B cell (primary cell): ENCODE data around the gene USP9X. TPM values are rescaled to one million over a fixed set of nuclear protein-coding genes. Genes with fewer than 3 reads are reported as not detected.

Experiments used
- ATAC-seq: fragments of 200-7000 bp; cut with Tn5 transposase; one replicate; pipeline ENCODE4 v1.10.0; 2021; ENCODE audit warnings: low read depth, mild to moderate bottlenecking, moderate number of reproducible peaks, moderate library complexity
- CTCF ChIA-PET: fragments of 350-600 bp; sonication (Branson Sonifier 250); formaldehyde crosslinking; loops from one replicate; lab custom pipeline; 2021; ENCODE audit warnings: antibody characterized with exemption, inconsistent platforms; lab: Charles Lee
- POLR2A ChIA-PET: fragments of 350-600 bp; sonication (Branson Sonifier 250); formaldehyde crosslinking; loops from one replicate; lab custom pipeline; 2021; ENCODE audit warnings: antibody characterized with exemption; lab: Charles Lee
- DNase-seq: peaks from one replicate; pipeline ENCODE4 v3.0.0; 2013
- H2AFZ ChIP-seq: 2 replicates; pipeline ENCODE4 v1.6.1; 2012; ENCODE audit warnings: mild to moderate bottlenecking, low read depth, low read length; ENCODE audit not compliant: insufficient read depth, poor library complexity, severe bottlenecking
- H3K27ac ChIP-seq, 2 donors: 1 replicate in 1 of 2; 2 replicates in 1 of 2; pipeline ENCODE4 v1.5.1; 2012 to 2013; ENCODE audit warnings: low read length in 2 of 2, mild to moderate bottlenecking in 2 of 2, moderate library complexity in 1 of 2
- H3K27me3 ChIP-seq, 4 experiments: fragments of 200-600 bp in 1 of 4; sonication (generic) in 1 of 4; replicated peaks in 1 of 4; 1 replicate in 2 of 4; 2 replicates in 2 of 4; pipeline versions ENCODE4 v1.6.1 to v1.7.0; 2013 to 2016; ENCODE audit warnings: low read length in 3 of 4, mild to moderate bottlenecking in 2 of 4, mixed read lengths in 1 of 4, moderate library complexity in 1 of 4; ENCODE audit not compliant: insufficient read depth in 4 of 4, control insufficient read depth in 3 of 4; ENCODE audit errors: control extremely low read depth in 1 of 4
- H3K36me3 ChIP-seq, 2 experiments: replicated peaks in 1 of 2; 1 replicate in 1 of 2; 2 replicates in 1 of 2; pipeline versions ENCODE4 v1.6.1 to v1.7.1; 2013; ENCODE audit warnings: low read length in 1 of 2; ENCODE audit not compliant: insufficient read depth in 2 of 2, control insufficient read depth in 1 of 2; ENCODE audit errors: control extremely low read depth in 1 of 2, extremely low read depth in 1 of 2
- H3K4me1 ChIP-seq, 2 donors: fragments of 200-600 bp in 1 of 2; sonication (generic) in 1 of 2; 1 replicate in 1 of 2; 2 replicates in 1 of 2; pipeline versions ENCODE4 v1.5.1 to v1.6.1; 2013 to 2017; ENCODE audit warnings: low read length in 2 of 2; ENCODE audit not compliant: control insufficient read depth in 2 of 2, insufficient read depth in 2 of 2
- H3K4me2 ChIP-seq: replicated peaks from 2 replicates; pipeline ENCODE3; 2012; ENCODE audit warnings: mild to moderate bottlenecking, low read depth, low read length; ENCODE audit not compliant: poor library complexity, severe bottlenecking
- H3K4me3 ChIP-seq, 5 experiments: fragments of 200-600 bp in 1 of 5; sonication (generic) in 1 of 5; 1 replicate in 3 of 5; 2 replicates in 2 of 5; pipeline versions ENCODE4 v1.5.1 to v1.7.0; 2011 to 2016; ENCODE audit warnings: low read length in 4 of 5, mild to moderate bottlenecking in 4 of 5, low read depth in 2 of 5, control low read depth in 1 of 5, moderate library complexity in 1 of 5; ENCODE audit not compliant: insufficient read depth in 1 of 5; ENCODE audit errors: control extremely low read depth in 1 of 5, extremely low read depth in 1 of 5
- H3K79me2 ChIP-seq: fragments of 200-600 bp; sonication (generic); one replicate; pipeline ENCODE4 v1.6.0; 2016; ENCODE audit warnings: low read length; ENCODE audit not compliant: control insufficient read depth, insufficient read depth
- H3K9ac ChIP-seq: fragments of 200-600 bp; sonication (generic); 2 replicates; pipeline ENCODE4 v1.6.1; 2017; ENCODE audit warnings: mild to moderate bottlenecking, low read length, moderate library complexity
- H3K9me3 ChIP-seq, 3 donors: one replicate each; pipeline versions ENCODE4 v1.6.1 to v1.7.1; 2013; ENCODE audit warnings: low read length in 2 of 3; ENCODE audit not compliant: control insufficient read depth in 2 of 3, insufficient read depth in 1 of 3; ENCODE audit errors: control extremely low read depth in 1 of 3
- H4K20me1 ChIP-seq: 2 replicates; pipeline ENCODE4 v1.6.0; 2012; ENCODE audit warnings: mild to moderate bottlenecking, low read length; ENCODE audit not compliant: insufficient read depth, control insufficient read depth, poor library complexity, severe bottlenecking
- H3K27ac Mint-ChIP-seq: one replicate; pipeline ENCODE4 v1.8.0; 2021; ENCODE audit warnings: mixed read lengths
- H3K27me3 Mint-ChIP-seq: one replicate; pipeline ENCODE4 v1.8.0; 2021; ENCODE audit warnings: mixed read lengths
- H3K4me1 Mint-ChIP-seq: one replicate; pipeline ENCODE4 v1.8.0; 2021; ENCODE audit warnings: mixed read lengths
- H3K4me3 Mint-ChIP-seq: one replicate; pipeline ENCODE4 v1.8.0; 2021; ENCODE audit warnings: mixed read lengths
- H3K9me3 Mint-ChIP-seq: one replicate; pipeline ENCODE4 v1.8.0; 2022; ENCODE audit warnings: mixed read lengths; ENCODE audit not compliant: insufficient read depth
- EZH2 ChIP-seq: IDR thresholded peaks from 2 replicates; pipeline ENCODE4 v1.6.1; 2012; ENCODE audit warnings: borderline replicate concordance, low read depth, mild to moderate bottlenecking, moderate library complexity, low read length; ENCODE audit not compliant: insufficient read depth, poor library complexity, severe bottlenecking
- WGBS: methylation state at CpG from one replicate; pipeline ENCODE4 v1.1.5; 2013; ENCODE audit warnings: missing lambda C conversion rate; ENCODE audit not compliant: insufficient coverage; 5-methylcytosine and 5-hydroxymethylcytosine counted together
- intact Hi-C: fragments of 100-400 bp; cut with micrococcal nuclease; formaldehyde crosslinking; loops from one replicate; pipeline ENCODE4 v1.10.0; 2022
- polyA plus RNA-seq: library from polyadenylated mRNA; depleted of rRNA; stranded (reverse); fragments of >200 nt; gene quantifications from 2 replicates; pipeline ENCODE4 v1.2.3, GENCODE V29; 2012
- total RNA-seq, 2 donors: library from RNA; stranded (reverse); fragments of 120-200 nt in 1 of 2; gene quantifications; 1 replicate in 1 of 2; 2 replicates in 1 of 2; pipeline versions ENCODE4 v1.2.3 to v1.2.4, GENCODE V29; 2013 to 2022
- TF ChIP-seq, protein P1 (sequence below): fragments of 200-600 bp; IDR thresholded peaks from one replicate; pipeline ENCODE4 v1.8.0; 2022; ENCODE audit warnings: antibody characterized with exemption, mild to moderate bottlenecking

The USP9X gene
- total and polyA plus RNA-seq, 2 donors (not counting 1 experiment from before 2014, with no cell fraction given) = 9.6 to 87.6 TPM

DNA sequence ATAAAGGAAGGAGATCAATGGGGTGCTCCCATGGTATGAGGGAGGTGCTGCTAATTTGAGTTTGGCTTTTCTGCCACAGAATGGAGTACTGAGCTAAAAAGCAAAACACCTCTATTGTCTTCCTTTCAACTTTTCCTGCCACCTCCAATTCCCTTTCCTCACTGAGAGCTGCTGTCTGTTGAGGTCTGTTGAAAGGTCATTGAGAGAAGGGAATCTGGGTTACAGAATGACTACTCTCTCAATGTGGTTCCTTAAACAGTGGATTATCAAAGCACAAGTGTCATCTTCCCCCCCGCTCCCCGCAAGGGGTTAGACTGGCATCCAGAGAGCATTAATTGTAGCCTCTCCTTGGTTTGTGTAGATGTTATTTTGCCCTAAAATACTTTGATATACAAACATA is 10.7 kb downstream of the USP9X start:
- intact Hi-C loops = no loop called here
- Histone ChIP-seq H3K27me3 (no peaks in the 10 kb centered on the region), H3K36me3 (no peaks in the 10 kb centered on the region), H3K27ac (no peak overlapping the region), H3K4me3 (no peak overlapping the region), H3K4me1 (peaks cover 23 to 39% of the 10 kb centered on the region in 2 donors), H3K79me2 (peaks cover 99% of the 10 kb centered on the region), H3K9me3 (no peaks in the 10 kb centered on the region), H4K20me1 (peaks cover 98% of the 10 kb centered on the region), H3K9ac (no peak overlapping the region), H3K4me2 (peak overlapping the region; percentile 9), H2AFZ (no peak overlapping the region)
- no peaks in the 10 kb centered on the region for H3K27me3 Mint-ChIP-seq
- no peak for DNase-seq
- POLR2A ChIA-PET = no interaction called here
- no CpG with 5 or more reads among the region's 2 CpGs for WGBS
- H3K4me1 Mint-ChIP-seq = peaks cover 66% of the 10 kb centered on the region
- no peak overlapping the region for H3K27ac Mint-ChIP-seq
- no peak for TF ChIP-seq EZH2
- TF ChIP-seq, protein P1, sequence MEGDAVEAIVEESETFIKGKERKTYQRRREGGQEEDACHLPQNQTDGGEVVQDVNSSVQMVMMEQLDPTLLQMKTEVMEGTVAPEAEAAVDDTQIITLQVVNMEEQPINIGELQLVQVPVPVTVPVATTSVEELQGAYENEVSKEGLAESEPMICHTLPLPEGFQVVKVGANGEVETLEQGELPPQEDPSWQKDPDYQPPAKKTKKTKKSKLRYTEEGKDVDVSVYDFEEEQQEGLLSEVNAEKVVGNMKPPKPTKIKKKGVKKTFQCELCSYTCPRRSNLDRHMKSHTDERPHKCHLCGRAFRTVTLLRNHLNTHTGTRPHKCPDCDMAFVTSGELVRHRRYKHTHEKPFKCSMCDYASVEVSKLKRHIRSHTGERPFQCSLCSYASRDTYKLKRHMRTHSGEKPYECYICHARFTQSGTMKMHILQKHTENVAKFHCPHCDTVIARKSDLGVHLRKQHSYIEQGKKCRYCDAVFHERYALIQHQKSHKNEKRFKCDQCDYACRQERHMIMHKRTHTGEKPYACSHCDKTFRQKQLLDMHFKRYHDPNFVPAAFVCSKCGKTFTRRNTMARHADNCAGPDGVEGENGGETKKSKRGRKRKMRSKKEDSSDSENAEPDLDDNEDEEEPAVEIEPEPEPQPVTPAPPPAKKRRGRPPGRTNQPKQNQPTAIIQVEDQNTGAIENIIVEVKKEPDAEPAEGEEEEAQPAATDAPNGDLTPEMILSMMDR = no peak
- peak overlapping the region; percentile 30 for H3K4me3 Mint-ChIP-seq
- CTCF ChIA-PET = interaction anchor here (0.5 to 1.8 kb wide), 3 partner anchors 19 to 592 kb away, joined by 3 to 12 read pairs (median 3); no protein-coding TSS in a partner anchor
- H3K9me3 Mint-ChIP-seq = no peaks in the 10 kb centered on the region
- ATAC-seq = no peak

DNA sequence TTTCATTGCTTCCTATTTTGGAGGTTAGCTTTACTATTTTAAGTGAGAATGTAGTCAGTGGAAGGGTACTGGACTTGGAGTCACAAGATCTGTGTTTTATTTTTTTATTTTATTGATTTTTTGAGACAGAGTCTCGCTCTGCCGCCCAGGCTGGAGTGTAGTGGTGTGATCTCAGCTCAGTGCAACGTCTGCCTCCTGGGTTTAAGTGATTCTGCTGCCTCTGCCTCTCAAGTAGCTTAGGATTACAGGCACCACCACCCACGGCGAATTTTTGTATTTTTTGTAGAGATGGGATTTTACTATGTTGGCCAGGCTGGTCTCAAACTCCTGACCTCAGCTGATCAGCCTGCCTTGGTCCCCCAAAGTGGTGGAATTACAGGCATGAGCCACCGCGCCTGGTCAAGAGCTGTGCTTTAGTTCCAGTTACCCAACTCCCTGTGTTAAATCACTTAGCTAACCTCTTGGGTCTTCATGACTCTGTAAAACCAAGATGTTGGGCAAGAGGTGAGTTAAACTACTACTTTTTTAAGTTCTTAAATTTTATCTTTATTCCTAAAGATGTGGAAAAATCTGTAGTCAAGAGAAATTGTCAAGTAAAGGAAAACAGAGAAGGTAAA is 11.2 kb downstream of the USP9X start:
- 76% methylated on average over 3 of the region's 7 CpGs for WGBS
- Histone ChIP-seq H3K4me2 (peak overlapping the region; percentile 21), H3K4me3 (no peak overlapping the region), H3K27ac (no peak overlapping the region), H3K9me3 (no peaks in the 10 kb centered on the region), H3K36me3 (no peaks in the 10 kb centered on the region), H3K79me2 (peaks cover 99% of the 10 kb centered on the region), H3K4me1 (peaks cover 22 to 35% of the 10 kb centered on the region in 2 donors), H2AFZ (no peak overlapping the region), H3K9ac (no peak overlapping the region), H4K20me1 (peaks cover 97% of the 10 kb centered on the region), H3K27me3 (no peaks in the 10 kb centered on the region)
- POLR2A ChIA-PET = no interaction called here
- TF ChIP-seq, protein P1 = no peak
- no peak for TF ChIP-seq EZH2
- ATAC-seq (no peak), DNase-seq (no peak)
- no peak overlapping the region for H3K27ac Mint-ChIP-seq
- no peaks in the 10 kb centered on the region for H3K9me3 Mint-ChIP-seq
- CTCF ChIA-PET = interaction anchor here (1.5 to 1.8 kb wide), 2 partner anchors 18 to 444 kb away, joined by 3 to 12 read pairs; no protein-coding TSS in a partner anchor
- no peak overlapping the region for H3K4me3 Mint-ChIP-seq
- no peaks in the 10 kb centered on the region for H3K27me3 Mint-ChIP-seq
- H3K4me1 Mint-ChIP-seq = peaks cover 62% of the 10 kb centered on the region
- intact Hi-C loops = no loop called here
